ENCODE results near the gene GABARAP. TPM values are rescaled to one million over a fixed set of nuclear protein-coding genes. Genes with fewer than 3 reads are reported as not detected.

GABARAP gene
- total and polyA plus RNA-seq, 2 of the 13 experiments (the other 11 are each of a cell fraction or from before 2014, with no cell fraction given), result 161 to 310 TPM

GRCh38 chr17:7234083-7234951 lies 7.9 kb downstream of the GABARAP start, which contains the start of gene DVL2 (continued):
- TF ChIP-seq, protein P1, sequence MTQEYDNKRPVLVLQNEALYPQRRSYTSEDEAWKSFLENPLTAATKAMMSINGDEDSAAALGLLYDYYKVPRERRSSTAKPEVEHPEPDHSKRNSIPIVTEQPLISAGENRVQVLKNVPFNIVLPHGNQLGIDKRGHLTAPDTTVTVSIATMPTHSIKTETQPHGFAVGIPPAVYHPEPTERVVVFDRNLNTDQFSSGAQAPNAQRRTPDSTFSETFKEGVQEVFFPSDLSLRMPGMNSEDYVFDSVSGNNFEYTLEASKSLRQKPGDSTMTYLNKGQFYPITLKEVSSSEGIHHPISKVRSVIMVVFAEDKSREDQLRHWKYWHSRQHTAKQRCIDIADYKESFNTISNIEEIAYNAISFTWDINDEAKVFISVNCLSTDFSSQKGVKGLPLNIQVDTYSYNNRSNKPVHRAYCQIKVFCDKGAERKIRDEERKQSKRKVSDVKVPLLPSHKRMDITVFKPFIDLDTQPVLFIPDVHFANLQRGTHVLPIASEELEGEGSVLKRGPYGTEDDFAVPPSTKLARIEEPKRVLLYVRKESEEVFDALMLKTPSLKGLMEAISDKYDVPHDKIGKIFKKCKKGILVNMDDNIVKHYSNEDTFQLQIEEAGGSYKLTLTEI (CRISPR knock-in tag; conservative IDR thresholded peaks at IDR 0.05), result no peak
- TF ChIP-seq TRIM22 (IDR thresholded peaks at IDR 0.05), result peak; percentile 100
- TF ChIP-seq HNRNPH1 (optimal IDR thresholded peaks at IDR 0.05; ENCODE audit: low read depth, low read length), result peak; percentile 95
- TF ChIP-seq ZNF7 (CRISPR knock-in tag; IDR thresholded peaks at IDR 0.05), result no peak
- peak; percentile 93 for TF ChIP-seq SP4 (CRISPR knock-in tag; IDR thresholded peaks at IDR 0.05)
- TF ChIP-seq MXD4 (CRISPR knock-in tag; IDR thresholded peaks at IDR 0.05), result peak; percentile 92
- no peak for TF ChIP-seq RFX3 (CRISPR knock-in tag; IDR thresholded peaks at IDR 0.05)
- TF ChIP-seq, protein P2, sequence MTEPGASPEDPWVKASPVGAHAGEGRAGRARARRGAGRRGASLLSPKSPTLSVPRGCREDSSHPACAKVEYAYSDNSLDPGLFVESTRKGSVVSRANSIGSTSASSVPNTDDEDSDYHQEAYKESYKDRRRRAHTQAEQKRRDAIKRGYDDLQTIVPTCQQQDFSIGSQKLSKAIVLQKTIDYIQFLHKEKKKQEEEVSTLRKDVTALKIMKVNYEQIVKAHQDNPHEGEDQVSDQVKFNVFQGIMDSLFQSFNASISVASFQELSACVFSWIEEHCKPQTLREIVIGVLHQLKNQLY (CRISPR knock-in tag; IDR thresholded peaks at IDR 0.05), result peak; percentile 93; the same call in 1 of the 2 replicates
- TF ChIP-seq SRY (CRISPR knock-in tag; IDR thresholded peaks at IDR 0.05), result 0 out of 2 replicates have a peak, but pooled peaks have one; percentile 77
- TF ChIP-seq, protein P3, sequence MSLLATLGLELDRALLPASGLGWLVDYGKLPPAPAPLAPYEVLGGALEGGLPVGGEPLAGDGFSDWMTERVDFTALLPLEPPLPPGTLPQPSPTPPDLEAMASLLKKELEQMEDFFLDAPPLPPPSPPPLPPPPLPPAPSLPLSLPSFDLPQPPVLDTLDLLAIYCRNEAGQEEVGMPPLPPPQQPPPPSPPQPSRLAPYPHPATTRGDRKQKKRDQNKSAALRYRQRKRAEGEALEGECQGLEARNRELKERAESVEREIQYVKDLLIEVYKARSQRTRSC (CRISPR knock-in tag; IDR thresholded peaks at IDR 0.05; ENCODE audit: low read depth), result no peak; the same call in 1 of the 2 replicates
- TF ChIP-seq, protein P4, sequence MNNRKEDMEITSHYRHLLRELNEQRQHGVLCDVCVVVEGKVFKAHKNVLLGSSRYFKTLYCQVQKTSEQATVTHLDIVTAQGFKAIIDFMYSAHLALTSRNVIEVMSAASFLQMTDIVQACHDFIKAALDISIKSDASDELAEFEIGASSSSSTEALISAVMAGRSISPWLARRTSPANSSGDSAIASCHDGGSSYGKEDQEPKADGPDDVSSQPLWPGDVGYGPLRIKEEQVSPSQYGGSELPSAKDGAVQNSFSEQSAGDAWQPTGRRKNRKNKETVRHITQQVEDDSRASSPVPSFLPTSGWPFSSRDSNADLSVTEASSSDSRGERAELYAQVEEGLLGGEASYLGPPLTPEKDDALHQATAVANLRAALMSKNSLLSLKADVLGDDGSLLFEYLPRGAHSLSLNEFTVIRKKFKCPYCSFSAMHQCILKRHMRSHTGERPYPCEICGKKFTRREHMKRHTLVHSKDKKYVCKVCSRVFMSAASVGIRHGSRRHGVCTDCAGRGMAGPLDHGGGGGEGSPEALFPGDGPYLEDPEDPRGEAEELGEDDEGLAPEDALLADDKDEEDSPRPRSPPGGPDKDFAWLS (CRISPR knock-in tag; IDR thresholded peaks at IDR 0.05; ENCODE audit: borderline replicate concordance), result no peak
- no peak for TF ChIP-seq ARNT (IDR thresholded peaks at IDR 0.05)
- no peak for TF ChIP-seq ZNF570 (CRISPR knock-in tag; IDR thresholded peaks at IDR 0.05; ENCODE audit: borderline replicate concordance)
- no peak for TF ChIP-seq TSC22D2 (CRISPR knock-in tag; IDR thresholded peaks at IDR 0.05; ENCODE audit: borderline replicate concordance)
- 0 out of 2 replicates have a peak, but pooled peaks have one; percentile 11 for TF ChIP-seq GFI1 (CRISPR knock-in tag; IDR thresholded peaks at IDR 0.05; ENCODE audit: borderline replicate concordance)
- peak; percentile 28; the same call in 1 of the 2 replicates for TF ChIP-seq ZNF609 (CRISPR knock-in tag; IDR thresholded peaks at IDR 0.05; ENCODE audit: borderline replicate concordance)
- TF ChIP-seq ZNF567 (CRISPR knock-in tag; IDR thresholded peaks at IDR 0.05; ENCODE audit: borderline replicate concordance), result peak; percentile 85; the same call in 1 of the 2 replicates
